Activated CD8-positive, alpha-beta memory T cell treated with anti-CD3 and anti-CD28 coated beads, Interleukin-2, amount 50 U/mL, for 24 hours (primary cell): ENCODE results near the gene BLOC1S3.

Experiments
- DNase-seq: peaks from one replicate; pipeline ENCODE4 v3.0.0-alpha.2; 2020; ENCODE audit errors: extremely low read depth

Gene BLOC1S3

GRCh38 chr19:45146251-45146650 is 32.3 kb upstream of the BLOC1S3 start:
- DNase-seq = no peak

DNA sequence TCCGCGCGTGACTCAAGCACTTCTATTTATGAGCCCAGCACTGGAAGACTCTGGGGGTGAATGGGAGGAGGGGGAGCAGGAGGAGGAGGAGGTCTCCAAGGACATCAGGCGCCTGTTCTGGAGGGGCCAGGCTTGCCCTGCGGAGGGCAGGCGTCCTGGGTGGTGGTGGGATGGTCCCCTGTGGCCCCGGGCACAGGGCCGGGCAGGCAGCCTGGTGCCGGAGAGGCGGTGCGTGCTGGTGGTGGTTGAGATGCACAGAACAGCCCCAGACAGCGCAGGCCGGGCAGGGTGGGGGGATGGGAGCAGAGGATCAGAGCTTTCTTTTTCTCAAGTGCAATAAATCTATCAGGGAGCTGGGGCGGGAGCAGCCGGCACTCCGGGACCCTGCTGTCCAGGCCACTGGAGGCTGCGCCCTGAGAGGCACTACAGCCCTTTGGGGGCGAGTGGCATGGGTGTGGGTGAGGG is 31.8 kb upstream of the BLOC1S3 start:
- no peak for DNase-seq

DNA sequence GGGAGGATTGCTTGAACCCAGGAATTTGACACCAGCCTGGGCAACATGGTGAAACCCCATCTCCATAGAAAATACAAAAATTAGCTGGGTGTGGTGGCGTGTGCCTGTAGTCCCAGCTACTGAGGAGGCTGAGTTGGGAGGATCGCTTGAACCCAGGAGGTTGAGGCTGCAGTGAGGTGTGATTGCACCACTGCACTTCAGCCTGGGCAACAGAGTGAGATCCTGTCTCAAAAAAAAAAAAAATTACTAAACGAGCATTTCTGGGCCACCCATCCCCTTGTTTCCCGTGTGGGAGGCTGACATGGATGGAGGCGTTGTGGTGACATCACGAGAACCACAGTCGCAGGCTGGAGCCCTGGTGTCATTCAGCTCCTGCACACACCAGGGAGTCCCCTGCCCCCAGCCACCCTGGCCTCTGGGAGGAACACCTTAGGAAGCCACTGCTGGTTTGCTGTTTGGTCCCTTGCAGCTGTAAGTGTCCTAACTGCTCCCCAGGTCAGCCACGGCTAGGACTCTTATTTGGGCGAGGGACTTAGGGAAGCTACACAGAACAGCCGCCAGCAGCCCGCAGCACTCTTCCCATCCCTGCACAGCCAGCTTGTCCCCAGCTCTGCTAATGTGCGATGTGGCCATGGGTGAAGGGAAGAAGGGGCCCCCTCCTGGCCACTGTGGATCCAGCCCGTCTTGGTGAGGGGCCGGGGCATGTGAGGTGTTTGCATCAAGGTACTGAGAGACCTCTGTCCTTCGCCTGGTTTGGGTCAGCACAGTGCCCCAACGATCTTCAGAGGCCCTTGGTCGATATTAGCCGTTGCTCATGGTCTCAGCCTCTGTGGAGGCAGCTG is 30.5 kb upstream of the BLOC1S3 start:
- no peak for DNase-seq

DNA sequence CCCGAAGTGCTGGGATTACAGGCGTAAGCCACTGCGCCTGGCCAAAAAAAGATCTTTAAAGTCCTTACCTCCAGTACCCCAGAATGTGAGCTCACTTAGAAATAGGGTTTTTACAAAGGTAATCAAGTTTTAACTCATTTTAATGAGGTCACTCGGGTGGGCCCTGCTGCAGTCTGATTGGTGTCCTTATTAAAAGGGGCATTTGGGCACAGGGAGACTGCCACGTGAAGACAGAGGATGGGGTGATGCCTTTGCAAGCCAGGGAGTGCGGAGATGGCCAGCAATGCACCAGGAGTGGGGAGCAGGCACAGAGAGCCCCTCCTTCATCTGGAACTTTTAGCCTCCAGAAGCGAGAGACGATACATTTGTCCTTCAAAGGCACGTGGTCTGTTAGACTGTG is 29.5 kb upstream of the BLOC1S3 start:
- DNase-seq = no peak

DNA sequence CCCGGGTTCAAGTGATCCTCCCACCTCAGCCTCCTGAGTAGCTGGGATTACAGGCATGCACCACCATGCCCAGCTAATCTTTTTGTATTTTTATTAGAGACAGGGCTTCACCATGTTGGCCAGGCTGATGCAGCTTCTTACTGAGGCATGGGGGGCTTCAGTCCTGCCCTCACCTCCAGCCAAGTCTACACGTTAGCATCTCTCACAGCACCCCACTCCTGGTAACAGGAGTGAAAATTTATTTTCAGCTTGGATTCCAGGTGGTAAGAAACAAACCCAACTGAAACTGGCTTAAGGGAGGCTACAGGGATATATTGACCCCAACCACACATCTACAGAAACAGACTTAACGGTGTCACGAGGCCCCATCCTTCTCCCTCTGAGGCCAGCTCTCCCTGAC is 28.4 kb upstream of the BLOC1S3 start:
- DNase-seq = no peak

GRCh38 chr19:45150751-45151281 is 27.8 kb upstream of the BLOC1S3 start:
- DNase-seq = no peak

DNA sequence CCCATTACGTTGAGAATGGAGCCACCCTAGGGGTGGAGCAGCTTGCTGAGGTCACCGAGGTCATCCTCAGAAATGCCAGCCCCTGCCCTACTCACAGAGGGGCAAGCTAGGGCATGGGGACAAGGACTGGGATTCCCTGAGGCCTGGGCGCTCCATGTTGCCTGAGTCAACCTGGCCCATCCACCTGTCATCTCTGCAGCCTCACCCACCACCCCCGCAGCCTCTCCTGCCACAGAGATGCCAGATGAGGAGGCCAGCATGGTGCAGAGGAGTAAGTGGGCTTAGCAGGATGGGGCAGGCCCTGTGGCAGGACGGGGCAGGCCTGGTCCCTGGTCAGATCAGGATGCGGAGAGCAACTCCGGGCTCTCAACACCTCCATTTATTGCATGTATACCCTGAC is 27.3 kb upstream of the BLOC1S3 start:
- DNase-seq = no peak

DNA sequence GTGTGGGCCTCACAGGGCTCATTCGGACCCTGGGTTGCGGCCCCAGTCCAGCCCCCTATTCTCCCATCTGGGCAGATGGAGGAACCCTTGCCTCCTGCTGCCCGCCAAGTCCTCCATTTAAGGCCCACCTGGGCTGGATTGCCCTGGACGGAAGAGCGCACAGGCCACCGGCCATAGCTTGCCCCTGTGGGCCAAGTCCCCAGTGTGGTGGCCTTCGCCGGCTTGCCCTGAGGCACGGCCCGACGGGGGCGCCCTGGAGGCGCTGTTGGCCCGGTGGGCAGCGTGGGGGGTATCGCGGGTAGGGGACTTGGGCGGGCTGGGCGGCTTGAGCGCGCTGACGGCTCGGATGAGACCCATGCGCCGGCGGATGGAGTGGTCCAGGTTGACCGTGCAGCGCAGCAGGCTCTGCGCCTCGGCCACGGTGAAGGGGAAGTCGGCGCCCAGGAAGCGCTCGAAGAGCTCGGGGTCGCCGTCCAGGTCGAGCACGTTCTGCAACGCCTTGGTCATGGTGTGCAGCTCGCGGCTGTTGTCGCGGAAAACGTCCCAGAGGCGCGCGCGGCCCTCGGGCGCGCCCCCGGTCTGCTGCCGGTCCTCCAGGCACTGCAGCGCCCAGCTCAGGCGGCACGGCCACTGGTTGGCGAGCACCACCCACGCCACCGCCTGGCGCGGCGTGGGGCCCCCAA is 26.6 kb upstream of the BLOC1S3 start:
- no peak for DNase-seq

DNA sequence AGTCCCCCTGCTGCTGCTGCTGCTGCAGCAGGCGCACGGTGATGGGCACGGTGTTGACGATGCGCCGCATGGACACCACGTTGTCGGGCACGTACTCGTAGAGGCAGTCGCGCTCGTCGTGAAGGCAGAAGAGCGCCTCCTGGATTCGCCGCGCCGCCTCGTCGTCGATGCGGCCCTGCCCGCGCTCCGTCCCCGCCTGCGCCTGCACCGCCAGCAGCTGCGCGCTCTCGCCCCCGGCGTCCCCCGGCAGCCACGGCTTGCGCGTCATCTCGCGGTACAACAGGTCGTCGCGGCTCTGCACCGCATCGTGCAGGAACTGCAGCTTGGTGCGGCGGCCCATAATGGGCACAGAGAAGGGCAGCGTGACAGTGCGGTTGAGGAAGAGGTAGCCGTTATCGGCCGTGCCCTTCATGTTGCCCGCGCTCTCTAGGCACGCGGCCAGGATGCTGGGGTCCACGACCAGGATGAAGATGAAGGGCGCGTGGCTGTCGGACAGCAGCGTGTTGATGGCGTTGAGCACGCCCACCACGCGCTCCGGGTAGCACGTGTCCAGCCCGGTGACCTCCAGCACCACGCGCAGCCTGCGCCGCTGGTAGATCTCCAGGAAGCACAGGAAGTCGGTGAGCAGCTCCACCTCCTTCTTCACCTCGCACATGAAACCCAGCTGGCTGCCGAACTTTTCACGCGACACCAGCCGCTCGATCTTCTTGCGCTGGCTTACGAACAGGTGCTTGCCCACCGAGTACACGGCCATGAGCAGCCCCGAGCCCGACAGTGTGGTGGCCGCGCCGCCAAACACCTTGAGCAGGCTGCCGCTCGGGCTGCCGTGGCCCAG is 25.9 kb upstream of the BLOC1S3 start:
- no peak for DNase-seq

DNA sequence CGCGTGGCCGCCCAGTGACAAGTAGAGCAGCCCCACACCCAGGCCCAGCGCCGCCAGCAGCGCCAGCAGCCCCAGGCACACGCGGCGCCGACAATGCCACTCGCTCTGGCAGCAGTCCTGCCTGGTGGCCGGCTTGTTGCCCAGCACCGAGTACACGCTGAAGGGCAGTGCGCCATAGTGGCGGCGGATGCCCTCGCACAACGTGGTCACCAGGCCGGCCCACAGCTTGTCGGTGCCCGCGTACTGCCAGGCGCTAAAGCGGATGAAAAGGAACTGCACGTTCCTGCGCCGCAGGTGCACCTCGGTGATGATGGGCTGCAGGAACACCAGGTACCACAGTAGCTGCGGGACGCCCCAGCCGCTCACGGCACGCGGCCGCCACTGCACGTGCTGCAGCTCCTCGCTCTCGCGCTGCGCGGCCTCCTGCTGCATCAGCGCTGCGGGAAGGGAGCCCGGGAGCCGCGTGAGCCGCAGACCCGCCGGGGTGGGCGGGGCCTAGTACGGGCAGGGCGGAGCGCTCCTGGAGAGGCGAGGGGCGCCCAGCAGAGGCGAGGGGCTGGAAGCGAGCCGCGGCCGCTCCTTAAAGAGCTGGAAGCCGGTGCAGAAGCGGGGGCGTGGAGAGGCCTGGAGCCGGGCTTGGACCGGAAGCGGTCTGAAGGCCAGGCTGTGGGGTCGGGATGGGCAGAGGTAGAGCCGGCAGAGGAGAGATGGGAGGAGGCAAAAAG is 25.1 kb upstream of the BLOC1S3 start:
- no peak for DNase-seq

GRCh38 chr19:45154064-45154827 is 24.3 kb upstream of the BLOC1S3 start:
- no peak for DNase-seq

DNA sequence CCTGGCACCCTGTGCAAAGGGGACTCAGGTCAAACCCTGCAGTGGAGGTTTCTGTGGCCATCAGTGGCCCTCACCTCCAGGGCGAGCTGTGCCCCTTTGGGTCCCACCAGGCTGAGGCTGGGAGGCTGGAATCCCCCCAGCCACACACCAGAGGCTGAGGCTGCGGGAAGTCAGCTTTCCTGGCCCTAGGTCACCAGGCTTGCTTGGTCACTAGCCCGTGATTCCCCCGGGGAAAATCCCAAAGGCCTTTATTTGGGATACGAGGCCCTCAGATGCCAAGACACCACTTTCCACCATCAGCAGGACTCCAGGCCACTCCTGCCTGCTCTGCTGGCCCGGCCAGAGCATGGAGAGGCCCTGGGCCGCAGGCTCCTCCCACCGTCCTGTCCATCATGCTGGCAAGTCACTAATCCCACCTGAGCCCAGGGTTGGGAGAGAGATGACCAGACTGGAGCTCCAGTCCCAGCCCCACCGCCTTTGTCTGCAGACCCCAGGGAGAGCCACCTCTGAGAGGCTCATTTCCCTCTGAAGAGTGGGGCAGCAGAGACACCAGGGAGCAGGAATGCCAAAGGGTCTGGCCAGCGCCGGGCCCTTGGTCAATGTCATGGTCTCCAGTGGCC is 22.5 kb upstream of the BLOC1S3 start:
- DNase-seq = no peak

GRCh38 chr19:45156751-45157150 is 21.8 kb upstream of the BLOC1S3 start:
- no peak for DNase-seq

DNA sequence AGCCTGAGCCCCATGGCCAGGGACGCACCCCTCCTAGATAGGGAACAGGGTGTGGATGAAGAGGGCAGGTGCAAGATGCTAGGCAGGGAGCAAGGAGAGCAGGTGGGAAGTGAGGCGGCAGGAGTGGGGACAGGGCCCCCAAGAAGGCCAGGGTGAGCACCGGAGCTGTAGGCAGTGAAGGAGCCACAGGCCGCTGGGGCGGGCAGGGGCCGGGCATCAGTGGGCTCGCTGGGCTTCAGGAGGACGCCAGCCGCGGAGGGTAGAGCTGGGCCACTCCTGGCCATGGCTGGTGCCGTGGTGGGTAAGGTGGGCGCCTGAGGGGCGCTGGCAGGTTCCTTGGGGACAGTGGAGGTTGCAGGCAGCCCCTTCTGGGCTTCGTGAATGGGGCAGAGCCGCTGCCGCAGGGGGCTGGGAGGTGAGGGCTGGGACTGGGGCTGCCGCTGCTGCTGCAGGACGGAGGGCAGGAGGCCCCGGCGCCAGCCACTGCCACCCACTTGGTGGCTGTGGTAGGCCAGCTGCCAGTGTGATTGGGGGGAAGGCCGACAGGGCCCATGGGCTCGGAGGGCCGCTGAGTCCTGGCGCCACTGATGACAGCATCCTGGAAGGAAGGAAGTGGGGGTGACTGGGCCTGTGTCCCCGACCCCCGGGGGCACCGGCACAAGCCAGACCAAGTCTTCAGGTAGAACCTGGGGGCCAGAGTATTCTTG is 19.9 kb upstream of the BLOC1S3 start:
- no peak for DNase-seq

DNA sequence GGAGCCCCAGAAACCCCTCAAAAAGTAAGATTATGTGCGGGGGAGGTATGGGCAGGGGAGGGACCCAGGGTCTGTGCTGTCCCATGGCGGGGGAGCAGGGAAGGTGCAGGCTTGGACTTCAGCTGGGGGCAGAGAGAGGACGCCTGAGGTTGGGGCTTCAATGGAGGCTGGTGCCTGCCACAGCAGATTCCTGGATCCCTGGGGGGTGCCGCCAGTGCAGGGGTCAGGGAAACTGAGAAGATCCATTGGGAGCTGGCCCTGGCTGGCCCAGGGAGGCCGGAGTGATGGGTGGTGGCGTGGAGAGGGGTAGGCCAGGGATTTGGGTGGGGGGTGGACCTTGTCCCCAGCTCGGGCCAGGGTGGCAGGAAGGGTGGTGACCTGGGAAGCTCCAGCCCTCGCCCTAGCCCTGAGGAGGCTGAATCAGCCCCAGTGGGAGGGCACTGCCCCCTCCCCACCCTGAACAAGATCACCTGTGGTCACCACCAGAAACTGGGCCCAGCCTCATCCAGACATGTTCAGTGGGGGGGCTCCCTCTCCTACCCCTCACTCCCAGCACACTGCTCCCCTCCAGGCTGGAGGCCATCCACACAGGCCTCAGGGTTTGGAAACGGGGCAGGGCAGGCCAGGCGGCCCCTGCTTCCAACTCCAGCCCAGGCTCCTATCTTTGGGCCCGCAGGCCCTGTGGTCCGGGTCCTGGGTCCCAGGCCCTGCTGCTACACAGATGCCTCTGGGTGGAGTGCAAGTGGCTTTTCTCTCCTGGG is 19.2 kb upstream of the BLOC1S3 start:
- no peak for DNase-seq

GRCh38 chr19:45159971-45160324 is 18.6 kb upstream of the BLOC1S3 start:
- DNase-seq = no peak

DNA sequence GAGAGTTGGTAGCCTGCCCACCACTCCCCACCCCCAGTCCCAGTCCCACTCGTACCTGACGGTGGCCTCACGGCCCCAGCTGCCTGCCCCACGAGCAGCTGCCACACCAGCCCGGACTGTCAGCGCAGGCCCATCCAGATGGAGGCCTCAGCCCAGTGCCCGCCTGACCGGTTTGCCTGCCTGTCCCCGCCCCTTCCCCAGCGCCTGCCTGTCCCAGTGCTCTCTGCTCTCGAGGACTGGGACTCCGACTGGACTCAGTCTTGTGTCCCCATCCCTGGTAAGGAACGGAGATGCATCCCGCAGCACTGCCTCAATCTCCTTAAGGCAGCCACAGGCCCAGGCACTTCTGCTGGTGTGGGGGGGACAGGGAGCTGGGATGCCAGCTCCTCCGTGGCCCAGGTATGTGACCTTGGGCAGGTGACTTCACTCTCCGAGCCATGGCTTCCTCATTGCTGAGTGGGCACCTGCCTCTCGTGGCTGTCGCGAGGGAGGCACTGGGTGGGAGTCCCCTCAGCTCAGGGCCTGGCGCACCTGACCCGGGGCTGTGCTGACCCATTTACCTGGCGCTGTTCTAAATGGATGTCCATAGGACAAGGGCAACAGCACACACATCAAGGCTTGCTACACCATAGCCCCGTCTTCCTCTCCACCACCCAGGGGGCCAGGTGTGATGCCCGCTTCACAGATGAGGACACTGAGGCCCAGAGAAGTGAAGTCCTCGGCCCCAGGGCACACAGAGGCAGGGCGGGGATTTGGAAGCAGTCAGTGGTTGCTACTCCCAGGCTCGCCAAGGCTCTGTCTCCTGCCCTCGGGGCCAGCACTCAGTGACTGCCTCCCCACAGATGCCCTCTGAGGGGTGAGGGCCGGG is 17.5 kb upstream of the BLOC1S3 start, which contains the start of gene NKPD1:
TSS of gene NKPD1 (minus strand) at position 113 of the 868 bp plus-strand sequence. CDS start 832 bp downstream, outside the sequence.
- no peak for DNase-seq
